Uterus (tissue), 2 donors: ENCODE measurements around the gene SLC28A2.

Experiments used
- CTCF ChIP-seq, 4 experiments: fragments of 200-600 bp in 2 of 4; fragments of 450-650 bp in 2 of 4; sonication (generic) in 2 of 4; IDR thresholded peaks; one replicate each; pipeline ENCODE4 v1.5.1; 2016 to 2019; ENCODE audit warnings: antibody characterized with exemption in 4 of 4, mild to moderate bottlenecking in 2 of 4, moderate library complexity in 1 of 4
- POLR2A ChIP-seq, 2 donors: fragments of 450-650 bp; IDR thresholded peaks; one replicate each; pipeline ENCODE4 v1.6.1; 2016; ENCODE audit warnings: antibody characterized with exemption in 2 of 2, mild to moderate bottlenecking in 1 of 2, moderate library complexity in 1 of 2

DNA sequence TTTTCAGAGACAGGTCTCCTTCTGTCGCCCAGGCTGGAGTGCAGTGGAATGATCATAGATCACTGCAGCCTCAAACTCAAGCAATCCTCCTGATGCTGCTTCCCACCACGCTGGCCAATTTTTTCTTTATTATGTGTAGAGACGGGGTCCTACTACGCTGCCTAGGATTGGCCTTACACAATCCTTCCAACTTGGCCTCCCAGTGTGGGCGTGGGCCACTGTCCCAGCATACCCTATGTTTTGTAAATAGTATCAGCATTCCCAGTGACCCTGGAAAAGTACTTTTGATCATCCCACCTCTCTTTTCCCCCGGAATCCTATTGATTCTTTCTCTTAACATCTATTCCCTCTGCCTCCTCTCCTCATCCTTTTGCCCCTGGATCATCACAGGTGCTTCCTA lies 36.9 kb downstream of the SLC28A2 start:
- TF ChIP-seq CTCF (IDR thresholded peaks at IDR 0.05): no peak
- no peak for TF ChIP-seq POLR2A (IDR thresholded peaks at IDR 0.05)
